GM12878 (cell line): ENCODE data around the gene ZNF583. TPM values are rescaled to one million over a fixed set of nuclear protein-coding genes. Genes with fewer than 3 reads are reported as not detected.
A peak's percentile ranks its signal among the peaks of the same experiment; 100 is the strongest.

ENCODE experiments used
- ASH2L ChIP-seq: fragments of 300-600, 200-600 bp; sonication (generic); IDR thresholded peaks from 2 replicates; pipeline ENCODE4 v1.6.1; 2017; ENCODE audit warnings: low read depth, mild to moderate bottlenecking, borderline replicate concordance
- EED ChIP-seq: sonication (generic); IDR thresholded peaks from 2 replicates; pipeline ENCODE4 v1.6.1; 2016; ENCODE audit warnings: antibody characterized with exemption, low read depth
- EGR1 ChIP-seq, 2 experiments: IDR thresholded peaks; 1 replicate in 1 of 2; 2 replicates in 1 of 2; pipeline ENCODE4 v1.6.1; 2011 to 2012; ENCODE audit warnings: low read depth in 2 of 2, low read length in 2 of 2, borderline replicate concordance in 1 of 2, mild to moderate bottlenecking in 1 of 2, moderate library complexity in 1 of 2
- ELK1 ChIP-seq: IDR thresholded peaks from 2 replicates; pipeline ENCODE4 v1.6.1; 2012; ENCODE audit warnings: low read depth, low read length, improper control_type of control experiment
- FOXM1 ChIP-seq: IDR thresholded peaks from 2 replicates; pipeline ENCODE4 v1.6.1; 2012; ENCODE audit warnings: low read depth, mild to moderate bottlenecking, inconsistent platforms, low read length, moderate library complexity
- HDAC2 ChIP-seq: fragments of 200-600 bp; sonication (generic); IDR thresholded peaks from 2 replicates; pipeline ENCODE4 v1.6.1; 2017
- MTA2 ChIP-seq: fragments of 450-650 bp; IDR thresholded peaks from 2 replicates; pipeline ENCODE4 v1.6.1; 2016; ENCODE audit warnings: low read depth, mild to moderate bottlenecking, moderate library complexity
- NFIC ChIP-seq: IDR thresholded peaks from 2 replicates; pipeline ENCODE4 v1.6.1; 2012; ENCODE audit warnings: low read depth, mild to moderate bottlenecking, inconsistent platforms, low read length, moderate library complexity
- NR2C1 ChIP-seq: fragments of 450-650 bp; IDR thresholded peaks from 2 replicates; pipeline ENCODE4 v1.6.1; 2017; ENCODE audit warnings: antibody characterized with exemption, mild to moderate bottlenecking, moderate library complexity
- PAX5 ChIP-seq: IDR thresholded peaks from 2 replicates; pipeline ENCODE4 v1.6.1; 2011; ENCODE audit warnings: low read depth, low read length, borderline replicate concordance
- PML ChIP-seq: IDR thresholded peaks from 2 replicates; pipeline ENCODE4 v1.6.1; 2012; ENCODE audit warnings: low read length, inconsistent platforms
- POU2F2 ChIP-seq: IDR thresholded peaks from 3 replicates; pipeline ENCODE4 v1.6.1; 2011; ENCODE audit warnings: low read depth, mild to moderate bottlenecking, low read length, borderline replicate concordance
- RELA ChIP-seq: fragments of 450-650 bp; IDR thresholded peaks from 2 replicates; pipeline ENCODE4 v1.8.0; 2014; ENCODE audit warnings: borderline replicate concordance; ENCODE audit not compliant: partially characterized antibody
- RELB ChIP-seq: fragments of 450-650 bp; IDR thresholded peaks from 2 replicates; pipeline ENCODE4 v1.6.1; 2017; ENCODE audit warnings: low read depth, mild to moderate bottlenecking, moderate library complexity
- SIN3A ChIP-seq: IDR thresholded peaks from 2 replicates; pipeline ENCODE4 v1.6.1; 2012; ENCODE audit warnings: low read depth, low read length, improper control_type of control experiment
- SMC3 ChIP-seq: IDR thresholded peaks from 2 replicates; pipeline ENCODE4 v1.6.1; 2011; ENCODE audit warnings: low read length, improper control_type of control experiment, borderline replicate concordance
- TCF12 ChIP-seq: IDR thresholded peaks from 2 replicates; pipeline ENCODE4 v1.6.1; 2011; ENCODE audit warnings: low read depth, mild to moderate bottlenecking, low read length
- USF2 ChIP-seq: IDR thresholded peaks from 2 replicates; pipeline ENCODE4 v1.6.1; 2011; ENCODE audit warnings: low read depth, low read length, improper control_type of control experiment, borderline replicate concordance
- ZBTB33 ChIP-seq: fragments of 450-650 bp; IDR thresholded peaks from 2 replicates; pipeline ENCODE4 v1.6.1; 2017; ENCODE audit warnings: mild to moderate bottlenecking
- ZBTB4 ChIP-seq: fragments of 450-650 bp; formaldehyde crosslinking; IDR thresholded peaks from 2 replicates; pipeline ENCODE4 v1.4.0; 2022; ENCODE audit warnings: mild to moderate bottlenecking, moderate library complexity
- ZSCAN29 ChIP-seq: fragments of 450-650 bp; IDR thresholded peaks from 2 replicates; pipeline ENCODE4 v1.6.1; 2017; ENCODE audit warnings: mild to moderate bottlenecking, moderate library complexity
- polyA plus RNA-seq, 11 experiments: library from polyadenylated mRNA; depleted of rRNA in 4 of 11; unstranded in 6 of 11; stranded (reverse) in 5 of 11; fragments of >200 nt; fragmentation: Nextera tagmentation in 4 of 11; fragmentation: Illumina TruSeq in 1 of 11; extraction: Ambion mirVana in 4 of 11; extraction: Trizol in 1 of 11; gene quantifications; 1 replicate in 1 of 11; 2 replicates in 10 of 11; pipeline versions ENCODE4 v1.2.1 to v1.2.3, GENCODE V29; 2011 to 2016; ENCODE audit warnings: inconsistent platforms in 2 of 11, missing spikeins in 2 of 11, low read depth in 1 of 11
- total RNA-seq, 4 experiments: library from RNA; depleted of rRNA in 3 of 4; stranded (reverse); fragments of >200 nt in 3 of 4; fragmentation: Illumina TruSeq in 1 of 4; extraction: Trizol in 1 of 4; gene quantifications; 2 replicates each; pipeline versions ENCODE4 v1.2.1 to v1.2.3, GENCODE V29; 2013 to 2021

The ZNF583 gene
- total and polyA plus RNA-seq, 10 of the 15 experiments (the other 5 are each of a cell fraction or from before 2014, with no cell fraction given), result 0.40 to 3.1 (median 1.4) TPM

GRCh38 chr19:56403764-56404704 lies at the start of gene ZNF583 (continued):
- no peak for TF ChIP-seq HDAC2
- TF ChIP-seq NFIC, result no peak
- TF ChIP-seq SMC3, result no peak
- no peak for TF ChIP-seq ZBTB4
- no peak for TF ChIP-seq RELB
- TF ChIP-seq ASH2L, result peak; percentile 78; the same call in 1 of the 2 replicates
- TF ChIP-seq PAX5, result peak; percentile 27; the same call in 1 of the 2 replicates
- no peak for TF ChIP-seq RELA
- peak; percentile 52; the same call in 1 of the 2 replicates for TF ChIP-seq SIN3A
- TF ChIP-seq PML, result no peak
- TF ChIP-seq MTA2, result no peak
- TF ChIP-seq ZSCAN29, result no peak
- no peak for TF ChIP-seq ZBTB33
- TF ChIP-seq POU2F2, result peak; percentile 11; the same call in 1 of the 3 replicates
- no peak for TF ChIP-seq USF2
- peak; percentile 47 for TF ChIP-seq NR2C1
- no peak for TF ChIP-seq FOXM1
- no peak for TF ChIP-seq EED
- TF ChIP-seq ELK1, result no peak; the same call in 1 of the 2 replicates
- TF ChIP-seq EGR1 (IDR thresholded peaks at IDR 0.05; ENCODE audit: borderline replicate concordance in 1 of 2, low read depth in 2 of 2, low read length in 2 of 2), result no peak
- TF ChIP-seq TCF12, result peak; percentile 22; the same call in 1 of the 2 replicates
